HCT116 (cell line): Measurements from ENCODE around the gene DCUN1D2. TPM values are rescaled to one million over a fixed set of nuclear protein-coding genes. Genes with fewer than 3 reads are reported as not detected.

Source experiments
- ATAC-seq: fragments of 200-7000 bp; cut with Tn5 transposase; 2 replicates; pipeline ENCODE4 v1.9.1; 2020; ENCODE audit warnings: mild to moderate bottlenecking, moderate library complexity
- BruUV-seq: library from RNA; stranded (reverse); fragments of 400-500 nt; replicated peaks from 2 replicates; lab custom pipeline; 2021; lab: Mats Ljungman, UMichigan
- CTCF ChIA-PET: fragments of 300-600 bp; sonication (Branson Sonifier 250); formaldehyde crosslinking; loops from one replicate; lab custom pipeline; 2021; ENCODE audit warnings: antibody characterized with exemption; lab: Charles Lee
- POLR2A ChIA-PET: fragments of 300-600, 350-600 bp; sonication (Branson Sonifier 250); formaldehyde crosslinking; loops from one replicate; lab custom pipeline; 2021; ENCODE audit warnings: antibody characterized with exemption; lab: Charles Lee
- RAD21 ChIA-PET, 2 experiments: fragments of 300-600 bp; sonication (Branson Sonifier 250); formaldehyde crosslinking; loops; one replicate each; lab custom pipeline; 2023; ENCODE audit warnings: low total read pairs in 2 of 2; ENCODE audit not compliant: uncharacterized antibody in 2 of 2, unreplicated experiment in 2 of 2, low non-redundant PET in 1 of 2; lab: Charles Lee
- DNase-seq: peaks from one replicate; pipeline ENCODE4 v3.0.0-alpha.2; 2010; ENCODE audit warnings: low read depth, low spot score
- H2AFZ ChIP-seq: fragments of 200-600 bp; shearing (Covaris generic), sonication (generic); 2 replicates; pipeline ENCODE4 v1.6.1; 2017; ENCODE audit warnings: low read depth, mixed run types, mixed read lengths, antibody characterized with exemption, low read length; ENCODE audit not compliant: poor library complexity, severe bottlenecking
- H3K27ac ChIP-seq: 2 replicates; pipeline ENCODE4 v1.5.1; 2012; ENCODE audit warnings: low read depth, low read length
- H3K27me3 ChIP-seq: fragments of 200-600 bp; sonication (generic); 2 replicates; pipeline ENCODE4 v1.6.1; 2016; ENCODE audit warnings: mixed run types, low read length, mixed read lengths; ENCODE audit not compliant: insufficient read depth
- H3K36me3 ChIP-seq, 2 experiments: fragments of 200-500 bp in 1 of 2; fragments of 200-600 bp in 1 of 2; sonication (Bioruptor generic) in 1 of 2; sonication (generic) in 1 of 2; 2 replicates each; pipeline versions ENCODE4 v1.5.1 to v1.6.1; 2014 to 2016; ENCODE audit warnings: low read length in 2 of 2, inconsistent platforms in 1 of 2, mixed read lengths in 1 of 2, mixed run types in 1 of 2; ENCODE audit not compliant: insufficient read depth in 2 of 2, control insufficient read depth in 1 of 2
- H3K4me1 ChIP-seq, 2 experiments: fragments of 200-600 bp in 1 of 2; sonication (generic) in 1 of 2; 2 replicates each; pipeline versions ENCODE4 v1.5.1 to v1.6.1; 2012 to 2017; ENCODE audit warnings: low read length in 2 of 2, inconsistent platforms in 1 of 2, mild to moderate bottlenecking in 1 of 2, mixed read lengths in 1 of 2, mixed run types in 1 of 2, moderate library complexity in 1 of 2; ENCODE audit not compliant: insufficient read depth in 2 of 2, control insufficient read depth in 1 of 2
- H3K4me2 ChIP-seq: fragments of 200-600 bp; sonication (generic); 2 replicates; pipeline ENCODE4 v1.6.1; 2017; ENCODE audit warnings: mixed run types, low read length, mixed read lengths
- H3K4me3 ChIP-seq, 2 experiments: fragments of 200-600 bp in 1 of 2; sonication (generic) in 1 of 2; replicated peaks in 1 of 2; 2 replicates each; pipeline ENCODE4 v1.5.1; 2011 to 2016; ENCODE audit warnings: low read length in 2 of 2, control low read depth in 1 of 2, low read depth in 1 of 2, mild to moderate bottlenecking in 1 of 2, mixed read lengths in 1 of 2, mixed run types in 1 of 2
- H3K79me2 ChIP-seq: fragments of 200-600 bp; sonication (generic); 2 replicates; pipeline ENCODE4 v1.6.1; 2017; ENCODE audit warnings: mild to moderate bottlenecking, mixed run types, low read length, moderate library complexity, mixed read lengths; ENCODE audit not compliant: insufficient read depth
- H3K9ac ChIP-seq: fragments of 200-600 bp; sonication (generic); 2 replicates; pipeline ENCODE4 v1.6.1; 2016; ENCODE audit warnings: low read length, mixed read lengths
- H3K9me2 ChIP-seq: fragments of 200-600 bp; sonication (generic), shearing (Covaris generic); 2 replicates; pipeline ENCODE4 v1.6.1; 2017; ENCODE audit warnings: mixed run types, mild to moderate bottlenecking, moderate library complexity; ENCODE audit not compliant: insufficient read depth
- H3K9me3 ChIP-seq, 2 experiments: fragments of 200-500 bp in 1 of 2; fragments of 200-600 bp in 1 of 2; sonication (Bioruptor generic) in 1 of 2; sonication (generic) in 1 of 2; 2 replicates each; pipeline ENCODE4 v1.6.1; 2014 to 2017; ENCODE audit warnings: low read length in 2 of 2, mixed read lengths in 2 of 2, inconsistent platforms in 1 of 2, low read depth in 1 of 2, mild to moderate bottlenecking in 1 of 2, mixed run types in 1 of 2, moderate library complexity in 1 of 2; ENCODE audit not compliant: control insufficient read depth in 1 of 2, insufficient read depth in 1 of 2
- H4K20me1 ChIP-seq: fragments of 200-600 bp; sonication (generic), shearing (Covaris generic); 2 replicates; pipeline ENCODE4 v1.6.1; 2017; ENCODE audit warnings: mixed run types, mild to moderate bottlenecking, moderate library complexity; ENCODE audit not compliant: insufficient read depth
- ATF3 ChIP-seq: IDR thresholded peaks from 2 replicates; pipeline ENCODE4 v1.6.1; 2012
- ELF1 ChIP-seq: IDR thresholded peaks from 2 replicates; pipeline ENCODE4 v1.6.1; 2012; ENCODE audit warnings: low read depth, borderline replicate concordance
- EZH2 ChIP-seq: fragments of 200-600 bp; sonication (generic); IDR thresholded peaks from 2 replicates; pipeline ENCODE4 v1.6.1; 2017; ENCODE audit warnings: antibody characterized with exemption, mixed run types
- JUND ChIP-seq: IDR thresholded peaks from 2 replicates; pipeline ENCODE4 v1.6.1; 2012
- RAD21 ChIP-seq: IDR thresholded peaks from 2 replicates; pipeline ENCODE4 v1.6.1; 2012; ENCODE audit warnings: low read depth, mild to moderate bottlenecking
- REST ChIP-seq: IDR thresholded peaks from 2 replicates; pipeline ENCODE4 v1.6.1; 2012; ENCODE audit warnings: low read depth
- SRF ChIP-seq: IDR thresholded peaks from 2 replicates; pipeline ENCODE4 v1.6.1; 2012; ENCODE audit warnings: low read depth
- ZNF274 ChIP-seq: fragments of 200-500 bp; sonication (Bioruptor generic); IDR thresholded peaks from 2 replicates; pipeline ENCODE4 v1.6.1; 2014; ENCODE audit warnings: mild to moderate bottlenecking, low read depth, low read length, inconsistent platforms
- intact Hi-C: fragments of 100-400 bp; cut with micrococcal nuclease; formaldehyde crosslinking; loops from 2 replicates; pipeline ENCODE4 v1.10.0; 2022
- total RNA-seq: library from RNA; stranded (reverse); gene quantifications from one replicate; pipeline ENCODE4 v1.2.1, GENCODE V29; 2021; ENCODE audit not compliant: unreplicated experiment

DCUN1D2 gene
- total RNA-seq, 1 experiment from 2014 or later = 25.4 TPM

- POLR2A ChIA-PET = no interaction called here
- BruUV-seq = no TSS peak
Measured at GRCh38 chr13:113420833-113421600, 69.5 kb downstream of the DCUN1D2 start.

More at GRCh38 chr13:113420833-113421600, 69.5 kb downstream of the DCUN1D2 start:
- RAD21 ChIA-PET = no interaction called here
- Histone ChIP-seq H4K20me1 (no peaks in the 10 kb centered on the region), H3K27ac (no peak overlapping the region), H3K27me3 (no peaks in the 10 kb centered on the region; the same call in 1 of the 2 replicates), H3K4me3 (no peak overlapping the region), H3K4me2 (no peak overlapping the region), H3K4me1 (no peaks in the 10 kb centered on the region), H3K9me3 (no peaks in the 10 kb centered on the region), H2AFZ (no peak overlapping the region), H3K9ac (no peak overlapping the region), H3K9me2 (no peaks in the 10 kb centered on the region), H3K36me3 (no peaks in the 10 kb centered on the region), H3K79me2 (no peaks in the 10 kb centered on the region)
- intact Hi-C loops = no loop called here
- TF ChIP-seq JUND (no peak), SRF (no peak), RAD21 (no peak), EZH2 (no peak), ELF1 (no peak), ZNF274 (no peak), REST (no peak), ATF3 (no peak)
- ATAC-seq (peak; percentile 68), DNase-seq (no peak)
- CTCF ChIA-PET = no interaction called here
